ENCODE measurements around the gene MYO1A.

DNA sequence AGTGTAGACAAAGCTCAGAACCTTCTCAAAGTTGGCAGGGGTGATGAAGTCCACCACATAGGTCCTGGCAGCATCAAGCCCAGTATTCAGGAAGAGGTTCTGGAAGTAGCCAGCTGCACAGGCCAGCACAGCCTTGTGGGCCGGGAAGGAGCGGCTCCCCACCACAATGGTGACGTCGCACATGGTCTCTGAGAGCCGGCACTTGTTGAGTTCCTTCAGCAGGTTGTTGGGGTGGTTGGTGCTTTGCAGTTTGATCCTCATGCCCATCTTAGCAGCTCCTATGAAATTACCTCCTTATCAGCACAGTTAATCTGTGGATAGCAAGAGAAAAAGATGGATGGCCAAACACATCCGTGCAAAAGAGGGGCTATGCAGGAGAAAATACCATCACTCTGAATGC, 45.3 kb downstream of the MYO1A start:
- TF ChIP-seq EZH2 (IDR thresholded peaks at IDR 0.05; ENCODE audit: borderline replicate concordance, low read depth, low read length, poor library complexity, severe bottlenecking) = no peak
- TF ChIP-seq, protein P1, sequence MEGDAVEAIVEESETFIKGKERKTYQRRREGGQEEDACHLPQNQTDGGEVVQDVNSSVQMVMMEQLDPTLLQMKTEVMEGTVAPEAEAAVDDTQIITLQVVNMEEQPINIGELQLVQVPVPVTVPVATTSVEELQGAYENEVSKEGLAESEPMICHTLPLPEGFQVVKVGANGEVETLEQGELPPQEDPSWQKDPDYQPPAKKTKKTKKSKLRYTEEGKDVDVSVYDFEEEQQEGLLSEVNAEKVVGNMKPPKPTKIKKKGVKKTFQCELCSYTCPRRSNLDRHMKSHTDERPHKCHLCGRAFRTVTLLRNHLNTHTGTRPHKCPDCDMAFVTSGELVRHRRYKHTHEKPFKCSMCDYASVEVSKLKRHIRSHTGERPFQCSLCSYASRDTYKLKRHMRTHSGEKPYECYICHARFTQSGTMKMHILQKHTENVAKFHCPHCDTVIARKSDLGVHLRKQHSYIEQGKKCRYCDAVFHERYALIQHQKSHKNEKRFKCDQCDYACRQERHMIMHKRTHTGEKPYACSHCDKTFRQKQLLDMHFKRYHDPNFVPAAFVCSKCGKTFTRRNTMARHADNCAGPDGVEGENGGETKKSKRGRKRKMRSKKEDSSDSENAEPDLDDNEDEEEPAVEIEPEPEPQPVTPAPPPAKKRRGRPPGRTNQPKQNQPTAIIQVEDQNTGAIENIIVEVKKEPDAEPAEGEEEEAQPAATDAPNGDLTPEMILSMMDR (conservative IDR thresholded peaks at IDR 0.05; ENCODE audit: low read depth, low read length) = no peak
